Loucy (cell line): ENCODE measurements around the gene DEUP1.
"Not testable (repeated sequence)": the region's sequence is repeated elsewhere in the genome, so short reads cannot be mapped to it uniquely, and the experiment has no call there.

Experiments used
- H2AFZ ChIP-seq: fragments of 200-600 bp; sonication (generic); 2 replicates; pipeline ENCODE4 v1.6.0; 2016; ENCODE audit warnings: antibody characterized with exemption, mild to moderate bottlenecking, low read length, moderate library complexity
- H3F3A ChIP-seq: fragments of 200-600 bp; 2 replicates; pipeline ENCODE4 v1.6.0; 2016; ENCODE audit warnings: antibody characterized with exemption, low read depth, mild to moderate bottlenecking
- H3K27me3 ChIP-seq: fragments of 200-600 bp; sonication (generic); 2 replicates; pipeline ENCODE4 v1.6.1; 2014; ENCODE audit warnings: low read length, mild to moderate bottlenecking; ENCODE audit not compliant: insufficient read depth, poor library complexity, severe bottlenecking
- H3K36me3 ChIP-seq: fragments of 200-600 bp; sonication (generic); 2 replicates; pipeline ENCODE4 v1.6.1; 2016; ENCODE audit warnings: low read length; ENCODE audit not compliant: insufficient read depth
- H3K4me1 ChIP-seq: fragments of 200-600 bp; sonication (generic); 2 replicates; pipeline ENCODE4 v1.5.1; 2014; ENCODE audit warnings: low read length, mild to moderate bottlenecking; ENCODE audit not compliant: insufficient read depth, poor library complexity, severe bottlenecking
- H3K4me2 ChIP-seq: fragments of 200-600 bp; sonication (generic); 2 replicates; pipeline ENCODE4 v1.6.0; 2014; ENCODE audit warnings: antibody characterized with exemption, low read length, low read depth, mild to moderate bottlenecking; ENCODE audit not compliant: poor library complexity, severe bottlenecking
- H3K4me3 ChIP-seq: fragments of 200-600 bp; sonication (generic); 2 replicates; pipeline ENCODE4 v1.5.1; 2014; ENCODE audit warnings: low read length, mild to moderate bottlenecking, mixed read lengths; ENCODE audit not compliant: poor library complexity, severe bottlenecking
- H3K79me2 ChIP-seq: fragments of 200-600 bp; sonication (generic); 2 replicates; pipeline ENCODE4 v1.6.1; 2014; ENCODE audit warnings: low read length; ENCODE audit not compliant: insufficient read depth
- H3K9ac ChIP-seq: fragments of 200-600 bp; sonication (generic); 2 replicates; pipeline ENCODE4 v1.6.0; 2014; ENCODE audit warnings: mild to moderate bottlenecking, low read depth, low read length, moderate library complexity; ENCODE audit not compliant: poor library complexity, severe bottlenecking
- H3K9me2 ChIP-seq: fragments of 200-600 bp; sonication (generic); replicated peaks from 2 replicates; pipeline ENCODE4 v1.6.1; 2016; ENCODE audit warnings: low read depth, low read length, mixed read lengths
- H3K9me3 ChIP-seq: fragments of 200-600 bp; sonication (generic); 2 replicates; pipeline ENCODE4 v1.6.1; 2014; ENCODE audit warnings: mild to moderate bottlenecking, antibody characterized with exemption, low read length, low read depth; ENCODE audit not compliant: insufficient read depth
- H4K20me1 ChIP-seq: fragments of 200-600 bp; sonication (generic); 2 replicates; pipeline ENCODE4 v1.6.0; 2014; ENCODE audit warnings: antibody characterized with exemption, low read length, mild to moderate bottlenecking; ENCODE audit not compliant: insufficient read depth, poor library complexity, severe bottlenecking
- EZH2phosphoT487 ChIP-seq: fragments of 200-600 bp; IDR thresholded peaks from 2 replicates; pipeline ENCODE4 v1.6.1; 2018; ENCODE audit warnings: antibody characterized with exemption, mild to moderate bottlenecking, moderate library complexity, borderline replicate concordance
- TF ChIP-seq, protein P1 (sequence below): fragments of 200-600 bp; sonication (generic); conservative IDR thresholded peaks from 2 replicates; pipeline ENCODE4 v1.5.1; 2014; ENCODE audit warnings: mild to moderate bottlenecking, antibody characterized with exemption, low read length

The DEUP1 gene

DNA sequence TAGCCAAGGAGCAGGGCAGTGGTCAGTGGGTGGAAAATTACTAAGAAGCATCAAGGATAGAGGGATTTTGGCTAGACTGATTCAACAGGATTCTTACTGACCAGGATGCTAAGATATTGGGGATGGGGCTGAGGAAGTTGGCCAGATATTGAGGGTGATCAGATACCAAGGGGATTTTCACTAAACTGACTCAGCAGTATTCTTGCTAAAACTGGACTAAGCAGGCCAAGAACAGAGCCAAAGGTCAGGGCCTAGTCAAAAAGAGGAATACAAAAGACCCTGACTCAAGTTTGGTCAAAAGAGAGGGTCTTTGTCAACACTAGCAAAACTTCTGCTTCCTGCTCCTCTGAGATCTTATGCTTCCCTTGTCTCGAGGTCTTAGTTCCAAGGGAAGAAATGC is 38.6 kb upstream of the DEUP1 start:
- no peak overlapping the region for H2AFZ ChIP-seq
- no peaks in the 10 kb centered on the region for H3K27me3 ChIP-seq
- no peak overlapping the region for H3K9ac ChIP-seq
- H3K9me2 ChIP-seq: no peaks in the 10 kb centered on the region
- TF ChIP-seq EZH2phosphoT487: no peak
- TF ChIP-seq, protein P1, sequence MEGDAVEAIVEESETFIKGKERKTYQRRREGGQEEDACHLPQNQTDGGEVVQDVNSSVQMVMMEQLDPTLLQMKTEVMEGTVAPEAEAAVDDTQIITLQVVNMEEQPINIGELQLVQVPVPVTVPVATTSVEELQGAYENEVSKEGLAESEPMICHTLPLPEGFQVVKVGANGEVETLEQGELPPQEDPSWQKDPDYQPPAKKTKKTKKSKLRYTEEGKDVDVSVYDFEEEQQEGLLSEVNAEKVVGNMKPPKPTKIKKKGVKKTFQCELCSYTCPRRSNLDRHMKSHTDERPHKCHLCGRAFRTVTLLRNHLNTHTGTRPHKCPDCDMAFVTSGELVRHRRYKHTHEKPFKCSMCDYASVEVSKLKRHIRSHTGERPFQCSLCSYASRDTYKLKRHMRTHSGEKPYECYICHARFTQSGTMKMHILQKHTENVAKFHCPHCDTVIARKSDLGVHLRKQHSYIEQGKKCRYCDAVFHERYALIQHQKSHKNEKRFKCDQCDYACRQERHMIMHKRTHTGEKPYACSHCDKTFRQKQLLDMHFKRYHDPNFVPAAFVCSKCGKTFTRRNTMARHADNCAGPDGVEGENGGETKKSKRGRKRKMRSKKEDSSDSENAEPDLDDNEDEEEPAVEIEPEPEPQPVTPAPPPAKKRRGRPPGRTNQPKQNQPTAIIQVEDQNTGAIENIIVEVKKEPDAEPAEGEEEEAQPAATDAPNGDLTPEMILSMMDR: no peak
- H3K36me3 ChIP-seq: no peaks in the 10 kb centered on the region
- no peaks in the 10 kb centered on the region for H3F3A ChIP-seq
- no peaks in the 10 kb centered on the region for H3K4me1 ChIP-seq
- H3K79me2 ChIP-seq: no peaks in the 10 kb centered on the region
- no peak overlapping the region for H3K4me2 ChIP-seq
- H4K20me1 ChIP-seq: no peaks in the 10 kb centered on the region
- H3K4me3 ChIP-seq: no peak overlapping the region
- no peaks in the 10 kb centered on the region for H3K9me3 ChIP-seq

DNA sequence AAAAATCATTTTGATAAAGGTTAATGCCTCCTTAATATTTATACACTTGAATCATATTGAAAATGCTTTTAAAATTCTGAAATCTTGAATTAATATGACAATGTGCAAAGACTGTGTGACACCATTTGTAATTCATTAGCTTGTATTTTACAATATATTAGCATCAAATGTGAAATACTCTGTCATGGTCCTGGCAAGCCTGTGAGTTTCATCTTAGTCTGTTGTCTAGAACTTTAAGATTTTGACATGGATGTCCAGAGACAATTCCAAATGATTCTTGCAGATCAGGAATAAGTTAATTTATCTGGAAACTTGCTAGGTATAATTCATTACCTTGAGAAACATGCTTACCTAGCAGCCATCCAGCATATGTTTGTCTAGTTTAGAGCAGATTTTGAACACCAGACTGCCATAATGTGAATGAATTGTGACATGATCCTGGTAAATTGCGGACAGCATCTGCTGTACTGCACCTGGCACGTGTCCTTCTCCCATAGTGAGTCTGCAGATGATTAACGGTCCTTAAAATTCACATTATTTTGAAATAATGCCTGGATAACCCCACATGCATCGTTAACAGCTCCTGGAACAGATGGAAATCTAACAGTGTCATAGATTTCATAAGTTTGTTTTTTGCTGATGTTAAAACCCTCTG is 34.5 kb upstream of the DEUP1 start:
- Histone ChIP-seq H3K79me2 (no peaks in the 10 kb centered on the region), H3K36me3 (no peaks in the 10 kb centered on the region), H3K9me3 (no peaks in the 10 kb centered on the region), H4K20me1 (no peaks in the 10 kb centered on the region), H3K4me3 (no peak overlapping the region), H3K4me1 (no peaks in the 10 kb centered on the region), H3K9me2 (no peaks in the 10 kb centered on the region), H3K27me3 (no peaks in the 10 kb centered on the region), H2AFZ (no peak overlapping the region), H3K4me2 (no peak overlapping the region), H3F3A (no peaks in the 10 kb centered on the region), H3K9ac (no peak overlapping the region)
- no peak for TF ChIP-seq EZH2phosphoT487
- TF ChIP-seq, protein P1: no peak

DNA sequence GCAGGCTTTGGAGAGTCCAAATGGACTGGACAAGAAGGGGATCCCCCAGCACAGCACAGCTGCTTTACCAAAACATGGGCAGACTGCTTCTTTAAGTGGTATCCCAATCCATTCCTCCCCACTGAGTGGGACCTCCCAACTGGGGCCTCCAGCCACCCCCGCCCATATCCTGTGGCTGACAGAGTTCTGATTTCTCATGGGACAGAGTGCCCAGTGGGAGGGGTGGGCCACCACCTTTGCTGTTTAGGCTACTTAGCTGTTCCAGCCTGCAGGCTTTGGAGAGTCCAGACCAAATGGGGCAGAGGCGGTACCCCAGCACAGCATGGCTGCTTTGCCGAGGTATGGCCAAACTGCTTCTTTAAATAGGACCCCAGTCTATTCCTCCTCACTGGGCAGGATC is 26.9 kb upstream of the DEUP1 start:
- Histone ChIP-seq H3K9me2 (no peaks in the 10 kb centered on the region), H2AFZ (no peak overlapping the region), H3K36me3 (no peaks in the 10 kb centered on the region), H3F3A (no peaks in the 10 kb centered on the region), H3K79me2 (no peaks in the 10 kb centered on the region), H3K4me2 (no peak overlapping the region), H3K9me3 (no peaks in the 10 kb centered on the region), H3K9ac (no peak overlapping the region), H4K20me1 (no peaks in the 10 kb centered on the region), H3K4me1 (no peaks in the 10 kb centered on the region), H3K27me3 (no peaks in the 10 kb centered on the region), H3K4me3 (no peak overlapping the region)
- TF ChIP-seq EZH2phosphoT487: no peak
- TF ChIP-seq, protein P1: no peak

DNA sequence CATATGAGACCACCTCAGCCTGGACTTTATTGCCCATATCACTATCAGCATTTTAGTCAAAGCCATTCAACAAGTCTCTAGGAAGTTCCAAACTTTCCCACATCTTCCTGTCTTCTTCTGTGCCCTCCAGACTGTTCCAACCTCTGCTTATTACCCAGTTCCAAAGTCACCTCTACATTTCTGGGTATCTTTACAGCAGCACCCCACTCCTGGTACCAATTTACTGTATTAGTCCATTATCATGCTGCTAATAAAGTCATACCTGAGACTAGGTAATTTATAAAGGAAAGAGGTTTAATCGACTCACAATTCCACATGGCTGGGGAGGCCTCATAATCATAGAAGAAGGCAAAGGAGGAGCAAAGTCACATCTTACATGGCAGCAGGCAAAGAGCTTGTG is 16.1 kb upstream of the DEUP1 start:
- H3K4me3 ChIP-seq, H3K27me3 ChIP-seq, H4K20me1 ChIP-seq, H2AFZ ChIP-seq, H3K9me2 ChIP-seq, H3K79me2 ChIP-seq, H3K9ac ChIP-seq, H3K4me1 ChIP-seq, H3F3A ChIP-seq, H3K9me3 ChIP-seq, H3K4me2 ChIP-seq, H3K36me3 ChIP-seq: not testable (repeated sequence)
